ENCODE measurements around the gene TMEM116.
A peak's percentile ranks its signal among the peaks of the same experiment; 100 is the strongest.

The TMEM116 gene

DNA sequence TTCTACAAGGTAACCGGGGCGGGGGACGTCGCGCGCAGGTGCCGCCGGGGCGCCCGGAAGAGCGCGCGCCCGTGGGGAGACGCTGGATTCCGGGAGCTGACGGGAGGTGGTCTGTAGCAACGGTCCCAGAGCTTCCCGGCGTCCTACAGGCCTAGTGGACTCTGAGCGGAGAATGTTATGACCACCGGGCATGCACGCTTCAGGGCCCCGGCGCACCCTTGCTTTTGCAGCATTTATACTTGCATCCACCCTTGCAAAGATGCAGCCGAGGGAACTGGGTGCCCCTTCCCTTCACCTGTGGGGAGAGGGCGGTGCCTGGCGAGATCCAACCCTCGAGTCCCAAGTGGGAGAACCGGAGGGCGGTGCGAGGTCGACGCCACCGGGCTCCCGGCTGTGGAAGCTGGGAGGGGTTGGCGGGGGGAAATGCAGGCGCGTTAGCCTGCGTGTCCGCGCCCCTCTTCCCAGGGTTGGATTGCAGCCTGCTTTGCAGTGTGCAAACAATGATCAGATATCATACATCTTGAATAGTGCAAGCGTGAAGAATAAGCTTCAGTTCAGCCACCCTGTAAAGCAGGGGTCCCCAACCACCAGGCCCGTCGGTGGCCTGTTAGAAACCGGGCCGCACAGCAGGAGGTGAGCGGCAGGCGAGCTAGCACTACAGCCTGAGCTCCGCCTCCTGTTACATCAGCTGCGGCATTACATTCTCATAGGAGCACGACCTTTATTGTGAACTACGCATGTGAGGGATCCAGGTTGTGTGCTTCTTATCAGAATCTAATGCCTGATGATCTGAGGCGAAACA, 837 bp upstream of the TMEM116 start (continued):
- TF ChIP-seq ZBTB10 (tag by site-specific recombination; IDR thresholded peaks at IDR 0.05): peak; percentile 64; the same call in 1 of the 2 replicates

GRCh38 chr12:112011685-112012084, 1.3 kb downstream of the TMEM116 start:
- CTCF ChIA-PET: interaction anchor here (0.5 kb wide), 1 partner anchor 392 kb away, joined by 3 read pairs; no protein-coding TSS in a partner anchor
- POLR2A ChIA-PET: interaction anchor here (0.8 kb wide), 1 partner anchor 67 kb away, joined by 6 read pairs; no protein-coding TSS in a partner anchor
- TF ChIP-seq ZNF473 (tag by site-specific recombination; IDR thresholded peaks at IDR 0.05) (no peak), ZNF112 (tag by site-specific recombination; IDR thresholded peaks at IDR 0.05) (no peak), ZNF10 (tag by site-specific recombination; IDR thresholded peaks at IDR 0.05) (no peak), ZNF391 (tag by site-specific recombination; IDR thresholded peaks at IDR 0.05; ENCODE audit: borderline replicate concordance, low read depth) (no peak), ATF2 (tag by site-specific recombination; IDR thresholded peaks at IDR 0.05; ENCODE audit: low read depth) (no peak), ZNF777 (tag by site-specific recombination; IDR thresholded peaks at IDR 0.05; ENCODE audit: borderline replicate concordance) (no peak), ZNF561 (tag by site-specific recombination; IDR thresholded peaks at IDR 0.05; ENCODE audit: borderline replicate concordance) (no peak), ZNF747 (tag by site-specific recombination; IDR thresholded peaks at IDR 0.05) (no peak), ZNF549 (tag by site-specific recombination; IDR thresholded peaks at IDR 0.05) (no peak)
- Histone ChIP-seq H3K4me3 (ENCODE audit: low read depth, low read length) (no peak overlapping the region; the same call in 1 of the 2 replicates), H3K4me1 (ENCODE audit: control insufficient read depth, insufficient read depth, low read length) (peaks cover 5% of the 10 kb centered on the region; the same call in 1 of the 2 replicates), H3K36me3 (ENCODE audit: control insufficient read depth in 2 of 2, insufficient read depth in 1 of 2, low read length in 2 of 2) (peaks cover 0 to 14% of the 10 kb centered on the region in 2 experiments), H3K27ac (ENCODE audit: extremely low read depth, low read depth, low read length) (no peak overlapping the region), H3K9me3 (ENCODE audit: control insufficient read depth, insufficient read depth, low read depth, low read length) (no peaks in the 10 kb centered on the region)

DNA sequence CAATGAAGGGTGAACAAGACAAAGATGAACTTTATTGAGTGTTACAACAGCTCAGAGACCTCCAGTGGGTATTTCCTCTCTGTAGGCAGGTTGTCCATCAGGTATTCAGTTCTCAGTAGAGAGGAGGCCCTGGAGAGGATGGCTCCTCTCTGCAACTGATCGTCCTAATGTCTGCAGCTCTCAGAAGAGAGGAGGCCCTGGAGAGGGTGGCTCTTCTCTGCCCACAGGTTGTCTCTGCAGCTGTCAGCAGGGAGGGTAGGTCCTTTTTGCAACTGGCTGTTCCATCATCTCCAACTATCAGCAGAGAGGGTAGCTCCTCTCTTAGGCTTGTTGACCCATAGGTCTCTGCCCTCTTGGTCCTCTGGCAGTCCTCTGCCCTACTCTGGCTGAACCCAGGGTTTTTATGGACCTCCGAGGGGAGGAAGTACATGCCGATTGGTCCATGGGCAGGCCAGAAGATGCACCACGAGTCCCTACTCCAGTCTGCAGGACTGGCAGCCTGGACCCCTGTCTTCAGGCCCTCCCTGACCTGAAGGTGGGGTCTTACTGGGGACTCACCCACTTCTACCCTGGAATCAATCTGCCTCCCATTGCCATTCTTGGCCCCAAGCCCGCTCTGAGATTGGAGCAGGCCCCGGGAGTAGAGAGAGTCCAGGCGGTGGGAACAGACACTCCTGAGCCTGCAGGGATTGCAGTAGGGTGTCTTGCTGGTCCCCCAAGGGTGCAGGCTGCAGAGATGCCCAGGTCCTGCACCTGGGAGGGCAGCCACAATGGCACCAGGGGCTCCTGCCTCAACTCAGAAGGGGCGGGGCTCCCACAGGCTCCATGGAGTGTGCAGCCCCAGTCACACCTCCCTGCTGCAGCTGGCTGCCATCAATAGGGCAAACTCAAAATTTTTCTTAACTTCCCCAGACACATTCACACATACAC, 2.3 kb downstream of the TMEM116 start:
- Histone ChIP-seq H3K27ac (ENCODE audit: extremely low read depth, low read depth, low read length) (no peak overlapping the region), H3K9me3 (ENCODE audit: control insufficient read depth, insufficient read depth, low read depth, low read length) (no peaks in the 10 kb centered on the region), H3K4me3 (ENCODE audit: low read depth, low read length) (no peak overlapping the region), H3K36me3 (ENCODE audit: control insufficient read depth in 2 of 2, insufficient read depth in 1 of 2, low read length in 2 of 2) (peaks cover 0 to 4% of the 10 kb centered on the region in 2 experiments; a peak in 2 of 3 replicates), H3K4me1 (ENCODE audit: control insufficient read depth, insufficient read depth, low read length) (peaks cover 9% of the 10 kb centered on the region; the same call in 1 of the 2 replicates)
- TF ChIP-seq, protein P1, sequence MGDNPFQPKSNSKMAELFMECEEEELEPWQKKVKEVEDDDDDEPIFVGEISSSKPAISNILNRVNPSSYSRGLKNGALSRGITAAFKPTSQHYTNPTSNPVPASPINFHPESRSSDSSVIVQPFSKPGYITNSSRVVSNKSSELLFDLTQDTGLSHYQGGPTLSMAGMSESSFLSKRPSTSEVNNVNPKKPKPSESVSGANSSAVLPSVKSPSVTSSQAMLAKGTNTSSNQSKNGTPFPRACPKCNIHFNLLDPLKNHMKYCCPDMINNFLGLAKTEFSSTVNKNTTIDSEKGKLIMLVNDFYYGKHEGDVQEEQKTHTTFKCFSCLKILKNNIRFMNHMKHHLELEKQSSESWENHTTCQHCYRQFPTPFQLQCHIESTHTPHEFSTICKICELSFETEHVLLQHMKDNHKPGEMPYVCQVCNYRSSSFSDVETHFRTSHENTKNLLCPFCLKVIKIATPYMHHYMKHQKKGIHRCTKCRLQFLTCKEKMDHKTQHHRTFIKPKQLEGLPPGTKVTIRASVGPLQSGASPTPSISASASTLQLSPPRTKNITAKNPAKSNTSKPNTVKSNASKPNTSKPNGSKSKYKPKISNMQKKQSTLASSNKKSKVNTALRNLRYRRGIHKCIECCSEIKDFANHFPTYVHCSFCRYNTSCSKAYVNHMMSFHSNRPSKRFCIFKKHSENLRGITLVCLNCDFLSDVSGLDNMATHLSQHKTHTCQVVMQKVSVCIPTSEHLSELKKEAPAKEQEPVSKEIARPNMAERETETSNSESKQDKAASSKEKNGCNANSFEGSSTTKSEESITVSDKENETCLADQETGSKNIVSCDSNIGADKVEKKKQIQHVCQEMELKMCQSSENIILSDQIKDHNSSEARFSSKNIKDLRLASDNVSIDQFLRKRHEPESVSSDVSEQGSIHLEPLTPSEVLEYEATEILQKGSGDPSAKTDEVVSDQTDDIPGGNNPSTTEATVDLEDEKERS (tag by site-specific recombination; IDR thresholded peaks at IDR 0.05): no peak
- TF ChIP-seq ZNF221 (tag by site-specific recombination; IDR thresholded peaks at IDR 0.05; ENCODE audit: borderline replicate concordance) (no peak), KLF9 (tag by site-specific recombination; IDR thresholded peaks at IDR 0.05; ENCODE audit: low read depth) (0 out of 2 replicates have a peak, but pooled peaks have one; percentile 35), ZNF747 (tag by site-specific recombination; IDR thresholded peaks at IDR 0.05) (no peak), ZBTB6 (tag by site-specific recombination; IDR thresholded peaks at IDR 0.05) (no peak), ZSCAN23 (tag by site-specific recombination; IDR thresholded peaks at IDR 0.05) (no peak), ZNF341 (tag by site-specific recombination; IDR thresholded peaks at IDR 0.05; ENCODE audit: low read depth) (peak; percentile 63), ZIC2 (tag by site-specific recombination; IDR thresholded peaks at IDR 0.05) (peak; percentile 65)
- ChIA-PET POLR2A (no interaction called here), CTCF (interaction anchor here (0.6 to 1.0 kb wide), 2 partner anchors 23 to 67 kb away, joined by 3 to 4 read pairs; no protein-coding TSS in a partner anchor)

Measured in HEK293 (cell line).